Measurements from ENCODE around the gene WDR4. TPM values are rescaled to one million over a fixed set of nuclear protein-coding genes. Genes with fewer than 3 reads are reported as not detected.
A peak's percentile ranks its signal among the peaks of the same experiment; 100 is the strongest.

WDR4 gene
- total and polyA plus RNA-seq, 2 of the 13 experiments (the other 11 are each of a cell fraction or from before 2014, with no cell fraction given), result 11.3 to 14.4 TPM

DNA sequence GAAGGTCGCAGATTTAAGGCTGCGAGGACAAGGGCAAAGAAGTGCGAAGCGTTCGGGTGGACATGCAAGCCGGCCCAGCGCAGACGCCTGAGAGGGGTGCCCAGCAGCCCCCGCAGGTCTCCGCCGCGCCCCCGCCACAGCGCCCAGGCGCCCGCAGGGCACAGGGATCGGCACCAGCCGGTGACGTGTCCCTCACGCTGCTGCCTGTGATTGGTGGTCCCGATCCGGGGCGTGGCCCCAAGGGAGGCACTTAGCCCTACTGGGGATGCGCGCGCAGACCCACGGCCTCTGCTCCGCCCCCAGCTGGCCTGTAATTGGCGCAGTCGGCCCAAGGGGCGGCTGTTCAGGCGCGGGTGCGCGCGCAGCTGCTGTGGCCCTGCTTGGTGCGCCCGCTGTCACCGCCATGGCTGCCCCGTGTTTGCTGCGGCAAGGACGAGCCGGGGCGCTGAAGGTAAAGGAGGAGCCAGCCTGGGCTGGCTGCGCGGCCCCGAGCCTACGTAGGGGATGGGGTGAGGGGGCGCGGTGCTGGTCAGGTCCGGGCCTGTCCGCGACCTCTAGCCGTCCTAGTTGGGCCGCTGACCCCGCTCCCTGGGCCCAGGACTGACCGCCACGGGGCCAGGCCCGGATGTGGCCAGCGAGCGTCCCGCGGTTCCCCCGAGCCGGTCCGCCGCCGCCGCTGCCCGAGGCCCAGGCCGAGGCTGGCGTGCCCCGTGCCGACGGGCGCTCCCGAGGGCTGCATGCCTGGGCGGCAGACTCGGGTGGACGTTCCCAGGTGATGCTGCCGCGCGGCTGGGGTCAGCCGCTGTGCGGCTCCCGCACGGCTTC lies 13.8 kb upstream of the WDR4 start, which contains the start of gene NDUFV3 (continued):
- TF ChIP-seq ERF (CRISPR knock-in tag; IDR thresholded peaks at IDR 0.05) (0 out of 2 replicates have a peak, but pooled peaks have one; percentile 35), ZNF619 (CRISPR knock-in tag; IDR thresholded peaks at IDR 0.05) (no peak), RCOR2 (CRISPR knock-in tag; IDR thresholded peaks at IDR 0.05) (no peak), ZSCAN25 (CRISPR knock-in tag; IDR thresholded peaks at IDR 0.05) (0 out of 2 replicates have a peak, but pooled peaks have one; percentile 17), TCF12 (IDR thresholded peaks at IDR 0.05) (no peak), TCF12 (CRISPR knock-in tag; IDR thresholded peaks at IDR 0.05) (peak; percentile 68), ZNF549 (CRISPR knock-in tag; IDR thresholded peaks at IDR 0.05) (peak; percentile 81; the same call in 1 of the 2 replicates), XRCC5 (optimal IDR thresholded peaks at IDR 0.05; ENCODE audit: low read length) (peak; percentile 79), NFYB (CRISPR knock-in tag; IDR thresholded peaks at IDR 0.05) (peak; percentile 87), ZNF3 (CRISPR knock-in tag; IDR thresholded peaks at IDR 0.05) (no peak), POGZ (CRISPR knock-in tag; IDR thresholded peaks at IDR 0.05) (peak; percentile 82), ZNF850 (CRISPR knock-in tag; conservative IDR thresholded peaks at IDR 0.05) (no peak), RFXANK (CRISPR knock-in tag; IDR thresholded peaks at IDR 0.05) (peak; percentile 93), ZNF790 (CRISPR knock-in tag; IDR thresholded peaks at IDR 0.05; ENCODE audit: borderline replicate concordance) (peak; percentile 85), BHLHE40 (IDR thresholded peaks at IDR 0.05; ENCODE audit: low read length) (no peak), ZNF543 (CRISPR knock-in tag; IDR thresholded peaks at IDR 0.05) (peak; percentile 63; the same call in 1 of the 2 replicates), PAWR (CRISPR knock-in tag; IDR thresholded peaks at IDR 0.05; ENCODE audit: borderline replicate concordance) (no peak), SAP130 (CRISPR knock-in tag; IDR thresholded peaks at IDR 0.05; ENCODE audit: low read depth) (peak; percentile 86), ATRX (CRISPR knock-in tag; IDR thresholded peaks at IDR 0.05; ENCODE audit: borderline replicate concordance) (no peak), KDM2A (CRISPR knock-in tag; IDR thresholded peaks at IDR 0.05; ENCODE audit: borderline replicate concordance, low read depth) (peak; percentile 85), ZNF333 (CRISPR knock-in tag; IDR thresholded peaks at IDR 0.05; ENCODE audit: borderline replicate concordance) (no peak; the same call in 1 of the 2 replicates)
- TF ChIP-seq, protein P1, sequence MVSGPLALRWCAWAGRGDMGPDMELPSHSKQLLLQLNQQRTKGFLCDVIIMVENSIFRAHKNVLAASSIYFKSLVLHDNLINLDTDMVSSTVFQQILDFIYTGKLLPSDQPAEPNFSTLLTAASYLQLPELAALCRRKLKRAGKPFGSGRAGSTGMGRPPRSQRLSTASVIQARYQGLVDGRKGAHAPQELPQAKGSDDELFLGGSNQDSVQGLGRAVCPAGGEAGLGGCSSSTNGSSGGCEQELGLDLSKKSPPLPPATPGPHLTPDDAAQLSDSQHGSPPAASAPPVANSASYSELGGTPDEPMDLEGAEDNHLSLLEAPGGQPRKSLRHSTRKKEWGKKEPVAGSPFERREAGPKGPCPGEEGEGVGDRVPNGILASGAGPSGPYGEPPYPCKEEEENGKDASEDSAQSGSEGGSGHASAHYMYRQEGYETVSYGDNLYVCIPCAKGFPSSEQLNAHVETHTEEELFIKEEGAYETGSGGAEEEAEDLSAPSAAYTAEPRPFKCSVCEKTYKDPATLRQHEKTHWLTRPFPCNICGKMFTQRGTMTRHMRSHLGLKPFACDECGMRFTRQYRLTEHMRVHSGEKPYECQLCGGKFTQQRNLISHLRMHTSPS (CRISPR knock-in tag; IDR thresholded peaks at IDR 0.05; ENCODE audit: low read depth), result peak; percentile 95
- TF ChIP-seq, protein P2, sequence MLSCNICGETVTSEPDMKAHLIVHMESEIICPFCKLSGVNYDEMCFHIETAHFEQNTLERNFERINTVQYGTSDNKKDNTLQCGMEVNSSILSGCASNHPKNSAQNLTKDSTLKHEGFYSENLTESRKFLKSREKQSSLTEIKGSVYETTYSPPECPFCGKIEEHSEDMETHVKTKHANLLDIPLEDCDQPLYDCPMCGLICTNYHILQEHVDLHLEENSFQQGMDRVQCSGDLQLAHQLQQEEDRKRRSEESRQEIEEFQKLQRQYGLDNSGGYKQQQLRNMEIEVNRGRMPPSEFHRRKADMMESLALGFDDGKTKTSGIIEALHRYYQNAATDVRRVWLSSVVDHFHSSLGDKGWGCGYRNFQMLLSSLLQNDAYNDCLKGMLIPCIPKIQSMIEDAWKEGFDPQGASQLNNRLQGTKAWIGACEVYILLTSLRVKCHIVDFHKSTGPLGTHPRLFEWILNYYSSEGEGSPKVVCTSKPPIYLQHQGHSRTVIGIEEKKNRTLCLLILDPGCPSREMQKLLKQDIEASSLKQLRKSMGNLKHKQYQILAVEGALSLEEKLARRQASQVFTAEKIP (CRISPR knock-in tag; IDR thresholded peaks at IDR 0.05; ENCODE audit: borderline replicate concordance), result no peak
- TF ChIP-seq, protein P3, sequence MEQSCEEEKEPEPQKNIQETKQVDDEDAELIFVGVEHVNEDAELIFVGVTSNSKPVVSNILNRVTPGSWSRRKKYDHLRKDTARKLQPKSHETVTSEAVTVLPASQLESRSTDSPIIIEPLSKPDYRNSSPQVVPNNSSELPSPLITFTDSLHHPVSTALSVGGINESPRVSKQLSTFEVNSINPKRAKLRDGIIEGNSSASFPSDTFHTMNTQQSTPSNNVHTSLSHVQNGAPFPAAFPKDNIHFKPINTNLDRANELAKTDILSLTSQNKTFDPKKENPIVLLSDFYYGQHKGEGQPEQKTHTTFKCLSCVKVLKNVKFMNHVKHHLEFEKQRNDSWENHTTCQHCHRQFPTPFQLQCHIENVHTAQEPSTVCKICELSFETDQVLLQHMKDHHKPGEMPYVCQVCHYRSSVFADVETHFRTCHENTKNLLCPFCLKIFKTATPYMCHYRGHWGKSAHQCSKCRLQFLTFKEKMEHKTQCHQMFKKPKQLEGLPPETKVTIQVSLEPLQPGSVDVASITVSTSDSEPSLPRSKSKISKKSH (CRISPR knock-in tag; IDR thresholded peaks at IDR 0.05; ENCODE audit: borderline replicate concordance), result peak; percentile 87
- TF ChIP-seq, protein P4, sequence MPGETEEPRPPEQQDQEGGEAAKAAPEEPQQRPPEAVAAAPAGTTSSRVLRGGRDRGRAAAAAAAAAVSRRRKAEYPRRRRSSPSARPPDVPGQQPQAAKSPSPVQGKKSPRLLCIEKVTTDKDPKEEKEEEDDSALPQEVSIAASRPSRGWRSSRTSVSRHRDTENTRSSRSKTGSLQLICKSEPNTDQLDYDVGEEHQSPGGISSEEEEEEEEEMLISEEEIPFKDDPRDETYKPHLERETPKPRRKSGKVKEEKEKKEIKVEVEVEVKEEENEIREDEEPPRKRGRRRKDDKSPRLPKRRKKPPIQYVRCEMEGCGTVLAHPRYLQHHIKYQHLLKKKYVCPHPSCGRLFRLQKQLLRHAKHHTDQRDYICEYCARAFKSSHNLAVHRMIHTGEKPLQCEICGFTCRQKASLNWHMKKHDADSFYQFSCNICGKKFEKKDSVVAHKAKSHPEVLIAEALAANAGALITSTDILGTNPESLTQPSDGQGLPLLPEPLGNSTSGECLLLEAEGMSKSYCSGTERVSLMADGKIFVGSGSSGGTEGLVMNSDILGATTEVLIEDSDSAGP (CRISPR knock-in tag; IDR thresholded peaks at IDR 0.05; ENCODE audit: borderline replicate concordance), result peak; percentile 90

Data from HepG2 (cell line).